Stomach smooth muscle (tissue), 2 donors: Measurements from ENCODE around the gene SUMF1.

Source experiments
- H3K27ac ChIP-seq: one replicate; pipeline ENCODE4 v1.7.0; 2013; ENCODE audit warnings: mild to moderate bottlenecking, low read length, inconsistent platforms
- H3K27me3 ChIP-seq, 2 donors: one replicate each; pipeline ENCODE4 v1.7.0; 2013; ENCODE audit warnings: low read length in 2 of 2; ENCODE audit not compliant: insufficient read depth in 2 of 2, control insufficient read depth in 1 of 2
- H3K36me3 ChIP-seq, 2 donors: one replicate each; pipeline ENCODE4 v1.7.0; 2013; ENCODE audit warnings: low read length in 2 of 2; ENCODE audit not compliant: control insufficient read depth in 2 of 2, insufficient read depth in 2 of 2
- H3K4me1 ChIP-seq: one replicate; pipeline ENCODE4 v1.7.0; 2013; ENCODE audit warnings: low read length; ENCODE audit not compliant: control insufficient read depth, insufficient read depth
- H3K4me3 ChIP-seq, 2 donors: one replicate each; pipeline ENCODE4 v1.7.0; 2013; ENCODE audit warnings: low read length in 2 of 2
- H3K9ac ChIP-seq, 2 donors: one replicate each; pipeline ENCODE4 v1.7.0; 2013; ENCODE audit warnings: low read length in 2 of 2, mild to moderate bottlenecking in 1 of 2
- H3K9me3 ChIP-seq, 2 donors: one replicate each; pipeline ENCODE4 v1.7.0; 2013; ENCODE audit warnings: low read length in 2 of 2; ENCODE audit not compliant: control insufficient read depth in 2 of 2
- donor health status: healthy.
- donor health status: Pancreatic carcinoma.

Gene SUMF1

GRCh38 chr3:4355401-4356219 is 111.5 kb downstream of the SUMF1 start:
- H3K9ac ChIP-seq = no peak overlapping the region

GRCh38 chr3:4351872-4352271 is 115.2 kb downstream of the SUMF1 start:
- Histone ChIP-seq H3K9ac (no peak overlapping the region), H3K9me3 (no peaks in the 10 kb centered on the region), H3K27ac (no peak overlapping the region), H3K27me3 (no peaks in the 10 kb centered on the region), H3K36me3 (no peaks in the 10 kb centered on the region), H3K4me1 (peaks cover 4% of the 10 kb centered on the region), H3K4me3 (no peak overlapping the region)

More at GRCh38 chr3:4355401-4356219, 111.5 kb downstream of the SUMF1 start:
- Histone ChIP-seq H3K4me1 (peaks cover 4% of the 10 kb centered on the region), H3K27ac (no peak overlapping the region), H3K4me3 (no peak overlapping the region), H3K27me3 (no peaks in the 10 kb centered on the region), H3K36me3 (no peaks in the 10 kb centered on the region), H3K9me3 (no peaks in the 10 kb centered on the region)

GRCh38 chr3:4351164-4351855 is 115.8 kb downstream of the SUMF1 start:
- H3K9ac ChIP-seq = peak overlapping the region in 1 of 2 donors; percentile 6

GRCh38 chr3:4350789-4351163 is 116.3 kb downstream of the SUMF1 start:
- no peak overlapping the region for H3K4me3 ChIP-seq
- H3K36me3 ChIP-seq = no peaks in the 10 kb centered on the region
- no peaks in the 10 kb centered on the region for H3K4me1 ChIP-seq
- H3K27me3 ChIP-seq = no peaks in the 10 kb centered on the region
- no peak overlapping the region for H3K27ac ChIP-seq
- H3K9me3 ChIP-seq = no peaks in the 10 kb centered on the region
- H3K9ac ChIP-seq = peak overlapping the region in 1 of 2 donors; percentile 6

More at GRCh38 chr3:4351164-4351855, 115.8 kb downstream of the SUMF1 start:
- Histone ChIP-seq H3K27me3 (no peaks in the 10 kb centered on the region), H3K4me3 (peak overlapping the region; percentile 19 to 36), H3K9me3 (no peaks in the 10 kb centered on the region), H3K36me3 (no peaks in the 10 kb centered on the region), H3K4me1 (peaks cover 2% of the 10 kb centered on the region), H3K27ac (no peak overlapping the region)

- Histone ChIP-seq H3K27ac (no peak overlapping the region), H3K27me3 (no peaks in the 10 kb centered on the region), H3K36me3 (no peaks in the 10 kb centered on the region), H3K9ac (no peak overlapping the region), H3K4me3 (no peak overlapping the region), H3K9me3 (no peaks in the 10 kb centered on the region), H3K4me1 (peaks cover 3% of the 10 kb centered on the region)
Observed at GRCh38 chr3:4343258-4343657, 123.8 kb downstream of the SUMF1 start.

- Histone ChIP-seq H3K9me3 (no peaks in the 10 kb centered on the region), H3K4me3 (no peak overlapping the region), H3K36me3 (no peaks in the 10 kb centered on the region), H3K27ac (no peak overlapping the region), H3K9ac (no peak overlapping the region), H3K27me3 (no peaks in the 10 kb centered on the region), H3K4me1 (peaks cover 3% of the 10 kb centered on the region)
Observed at GRCh38 chr3:4341336-4341675, 125.8 kb downstream of the SUMF1 start.

GRCh38 chr3:4340411-4341335 is 126.4 kb downstream of the SUMF1 start:
- Histone ChIP-seq H3K4me3 (no peak overlapping the region), H3K36me3 (no peaks in the 10 kb centered on the region), H3K4me1 (peaks cover 3% of the 10 kb centered on the region), H3K9me3 (no peaks in the 10 kb centered on the region), H3K9ac (no peak overlapping the region), H3K27ac (no peak overlapping the region), H3K27me3 (no peaks in the 10 kb centered on the region)

GRCh38 chr3:4340077-4340410 is 127.0 kb downstream of the SUMF1 start:
- Histone ChIP-seq H3K9ac (no peak overlapping the region), H3K9me3 (no peaks in the 10 kb centered on the region), H3K27ac (no peak overlapping the region), H3K4me3 (no peak overlapping the region), H3K4me1 (peaks cover 3% of the 10 kb centered on the region), H3K36me3 (no peaks in the 10 kb centered on the region), H3K27me3 (no peaks in the 10 kb centered on the region)

- no peak overlapping the region for H3K27ac ChIP-seq
- no peak overlapping the region for H3K9ac ChIP-seq
Observed at GRCh38 chr3:4338751-4339150, 128.3 kb downstream of the SUMF1 start.

GRCh38 chr3:4336850-4337546 is 130.1 kb downstream of the SUMF1 start:
- Histone ChIP-seq H3K27me3 (no peaks in the 10 kb centered on the region), H3K36me3 (no peaks in the 10 kb centered on the region), H3K9me3 (no peaks in the 10 kb centered on the region), H3K27ac (no peak overlapping the region), H3K4me3 (no peak overlapping the region), H3K9ac (no peak overlapping the region), H3K4me1 (peaks cover 3% of the 10 kb centered on the region)

More at GRCh38 chr3:4338751-4339150, 128.3 kb downstream of the SUMF1 start:
- Histone ChIP-seq H3K4me3 (no peak overlapping the region), H3K36me3 (no peaks in the 10 kb centered on the region), H3K4me1 (peaks cover 3% of the 10 kb centered on the region), H3K27me3 (no peaks in the 10 kb centered on the region), H3K9me3 (no peaks in the 10 kb centered on the region)
